Skeletal muscle tissue (tissue), 4 donors: ENCODE data around the gene GALNT17. TPM values are rescaled to one million over a fixed set of nuclear protein-coding genes. Genes with fewer than 3 reads are reported as not detected.
"Not testable (repeated sequence)": the region's sequence is repeated elsewhere in the genome, so short reads cannot be mapped to it uniquely, and the experiment has no call there.

Experiments
- H3K27ac ChIP-seq: one replicate; pipeline ENCODE4 v1.7.0; 2013; ENCODE audit warnings: mild to moderate bottlenecking, low read depth, low read length, inconsistent platforms
- H3K27me3 ChIP-seq, 3 donors: one replicate each; pipeline ENCODE4 v1.7.0; 2013; ENCODE audit warnings: low read length in 3 of 3; ENCODE audit not compliant: control insufficient read depth in 3 of 3, insufficient read depth in 3 of 3
- H3K36me3 ChIP-seq, 3 donors: one replicate each; pipeline ENCODE4 v1.7.0; 2013; ENCODE audit warnings: low read length in 3 of 3; ENCODE audit not compliant: control insufficient read depth in 3 of 3, insufficient read depth in 3 of 3
- H3K4me1 ChIP-seq, 3 donors: one replicate each; pipeline ENCODE4 v1.7.0; 2013; ENCODE audit warnings: low read length in 3 of 3, mild to moderate bottlenecking in 3 of 3; ENCODE audit not compliant: control insufficient read depth in 3 of 3, insufficient read depth in 3 of 3
- H3K4me3 ChIP-seq, 3 donors: one replicate each; pipeline ENCODE4 v1.7.0; 2013; ENCODE audit warnings: low read length in 3 of 3
- H3K9ac ChIP-seq, 3 donors: one replicate each; pipeline ENCODE4 v1.7.0; 2013; ENCODE audit warnings: low read length in 3 of 3, mild to moderate bottlenecking in 3 of 3, moderate library complexity in 2 of 3, low read depth in 1 of 3
- H3K9me3 ChIP-seq, 3 donors: one replicate each; pipeline ENCODE4 v1.7.0; 2013; ENCODE audit warnings: low read length in 3 of 3; ENCODE audit not compliant: control insufficient read depth in 3 of 3
- total RNA-seq: library from RNA; depleted of rRNA; stranded (reverse); fragments of >200 nt; gene quantifications from one replicate; pipeline ENCODE4 v1.2.3, GENCODE V29; 2014
- donor health status: Osteomylitis.

Gene GALNT17
- total RNA-seq, 1 donor from 2014 or later: 24.5 TPM

GRCh38 chr7:71560354-71560995, 428.5 kb downstream of the GALNT17 start:
- Histone ChIP-seq H3K36me3 (no peaks in the 10 kb centered on the region), H3K4me1 (no peaks in the 10 kb centered on the region), H3K27me3 (no peaks in the 10 kb centered on the region)

GRCh38 chr7:71563276-71563675, 431.3 kb downstream of the GALNT17 start:
- Histone ChIP-seq H3K27me3 (no peaks in the 10 kb centered on the region), H3K9ac (no peak overlapping the region), H3K27ac (no peak overlapping the region)

More at GRCh38 chr7:71560354-71560995, 428.5 kb downstream of the GALNT17 start:
- no peaks in the 10 kb centered on the region for H3K9me3 ChIP-seq
- no peak overlapping the region for H3K27ac ChIP-seq
- H3K9ac ChIP-seq: no peak overlapping the region
- H3K4me3 ChIP-seq: no peak overlapping the region

GRCh38 chr7:71566376-71566775, 434.4 kb downstream of the GALNT17 start:
- no peaks in the 10 kb centered on the region for H3K36me3 ChIP-seq
- H3K27ac ChIP-seq: no peak overlapping the region
- no peaks in the 10 kb centered on the region for H3K9me3 ChIP-seq
- no peak overlapping the region for H3K9ac ChIP-seq
- H3K4me1 ChIP-seq: no peaks in the 10 kb centered on the region
- H3K27me3 ChIP-seq: no peaks in the 10 kb centered on the region
- no peak overlapping the region for H3K4me3 ChIP-seq

More at GRCh38 chr7:71563276-71563675, 431.3 kb downstream of the GALNT17 start:
- H3K9me3 ChIP-seq: no peaks in the 10 kb centered on the region
- no peak overlapping the region for H3K4me3 ChIP-seq
- H3K36me3 ChIP-seq: no peaks in the 10 kb centered on the region
- H3K4me1 ChIP-seq: no peaks in the 10 kb centered on the region

- no peaks in the 10 kb centered on the region for H3K36me3 ChIP-seq
- no peaks in the 10 kb centered on the region for H3K4me1 ChIP-seq
- H3K9ac ChIP-seq: no peak overlapping the region
- no peak overlapping the region for H3K4me3 ChIP-seq
- H3K9me3 ChIP-seq: no peaks in the 10 kb centered on the region
- H3K27me3 ChIP-seq: no peaks in the 10 kb centered on the region
- no peak overlapping the region for H3K27ac ChIP-seq
These were observed 435.0 kb downstream of the GALNT17 start for GRCh38 chr7:71566991-71567390.

GRCh38 chr7:71574153-71574860, 442.4 kb downstream of the GALNT17 start:
- Histone ChIP-seq H3K4me3 (no peak overlapping the region), H3K27me3 (no peaks in the 10 kb centered on the region), H3K9ac (no peak overlapping the region), H3K4me1 (no peaks in the 10 kb centered on the region), H3K36me3 (no peaks in the 10 kb centered on the region), H3K27ac (no peak overlapping the region), H3K9me3 (no peaks in the 10 kb centered on the region)

- Histone ChIP-seq H3K9me3 (no peaks in the 10 kb centered on the region), H3K9ac (no peak overlapping the region)
These were observed 448.1 kb downstream of the GALNT17 start for GRCh38 chr7:71580027-71580426.

GRCh38 chr7:71584256-71584655, 452.3 kb downstream of the GALNT17 start:
- H3K36me3 ChIP-seq: no peaks in the 10 kb centered on the region
- peaks cover 0 to 4% (median 0%) of the 10 kb centered on the region in 3 donors for H3K9me3 ChIP-seq
- H3K4me1 ChIP-seq: no peaks in the 10 kb centered on the region
- no peak overlapping the region for H3K9ac ChIP-seq
- no peak overlapping the region for H3K4me3 ChIP-seq
- H3K27me3 ChIP-seq: no peaks in the 10 kb centered on the region
- no peak overlapping the region for H3K27ac ChIP-seq

More at GRCh38 chr7:71580027-71580426, 448.1 kb downstream of the GALNT17 start:
- Histone ChIP-seq H3K4me3 (no peak overlapping the region), H3K27me3 (no peaks in the 10 kb centered on the region), H3K4me1 (no peaks in the 10 kb centered on the region), H3K36me3 (no peaks in the 10 kb centered on the region), H3K27ac (no peak overlapping the region)

GRCh38 chr7:71591876-71592275, 459.9 kb downstream of the GALNT17 start:
- no peak overlapping the region for H3K9ac ChIP-seq
- peaks cover 0 to 4% (median 0%) of the 10 kb centered on the region in 3 donors for H3K9me3 ChIP-seq
- no peaks in the 10 kb centered on the region for H3K4me1 ChIP-seq
- H3K4me3 ChIP-seq: no peak overlapping the region
- no peak overlapping the region for H3K27ac ChIP-seq
- H3K27me3 ChIP-seq: no peaks in the 10 kb centered on the region
- H3K36me3 ChIP-seq: no peaks in the 10 kb centered on the region

- not testable (repeated sequence) for H3K36me3 ChIP-seq, H3K9ac ChIP-seq, H3K4me3 ChIP-seq, H3K4me1 ChIP-seq, H3K9me3 ChIP-seq, H3K27ac ChIP-seq, H3K27me3 ChIP-seq
These were observed 460.4 kb downstream of the GALNT17 start for GRCh38 chr7:71592388-71592787.

- Histone ChIP-seq H3K27me3 (no peaks in the 10 kb centered on the region), H3K9ac (no peak overlapping the region), H3K27ac (no peak overlapping the region), H3K9me3 (no peaks in the 10 kb centered on the region), H3K4me1 (no peaks in the 10 kb centered on the region), H3K36me3 (no peaks in the 10 kb centered on the region), H3K4me3 (no peak overlapping the region)
These were observed 462.8 kb downstream of the GALNT17 start for GRCh38 chr7:71594736-71595135.
